Glutamatergic neuron (in vitro differentiated cells): ENCODE measurements around the gene SUMO3. TPM values are rescaled to one million over a fixed set of nuclear protein-coding genes. Genes with fewer than 3 reads are reported as not detected.
A peak's percentile ranks its signal among the peaks of the same experiment; 100 is the strongest.

ENCODE experiments used
- DNase-seq: peaks from one replicate; pipeline ENCODE4 v3.0.0; 2022
- H3K27ac Mint-ChIP-seq: one replicate; pipeline ENCODE4 v1.8.0; 2020; ENCODE audit warnings: mild to moderate bottlenecking, mixed read lengths, inconsistent platforms; ENCODE audit not compliant: unreplicated experiment
- H3K27me3 Mint-ChIP-seq: one replicate; pipeline ENCODE4 v1.8.0; 2020; ENCODE audit warnings: mild to moderate bottlenecking, moderate library complexity, mixed read lengths, inconsistent platforms; ENCODE audit not compliant: unreplicated experiment
- H3K36me3 Mint-ChIP-seq: one replicate; pipeline ENCODE4 v1.8.0; 2020; ENCODE audit warnings: mild to moderate bottlenecking, mixed read lengths, inconsistent platforms; ENCODE audit not compliant: unreplicated experiment
- H3K4me1 Mint-ChIP-seq: one replicate; pipeline ENCODE4 v1.8.0; 2020; ENCODE audit warnings: mild to moderate bottlenecking, low read depth, mixed read lengths, inconsistent platforms; ENCODE audit not compliant: unreplicated experiment
- H3K4me3 Mint-ChIP-seq: one replicate; pipeline ENCODE4 v1.8.0; 2020; ENCODE audit warnings: mild to moderate bottlenecking, mixed read lengths, inconsistent platforms; ENCODE audit not compliant: unreplicated experiment
- H3K9me3 Mint-ChIP-seq: one replicate; pipeline ENCODE4 v1.8.0; 2020; ENCODE audit warnings: mild to moderate bottlenecking, moderate library complexity, mixed read lengths, inconsistent platforms; ENCODE audit not compliant: unreplicated experiment
- CTCF ChIP-seq: fragments of 200-600 bp; sonication (generic); IDR thresholded peaks from one replicate; pipeline ENCODE4 v1.5.0; 2021; ENCODE audit not compliant: partially characterized antibody, unreplicated experiment
- total RNA-seq: library from RNA; stranded (reverse); fragmentation: NEBNext Ultra II Directional; extraction: Animal tissue kit (Norgen Biotek cat#: 25700); gene quantifications from one replicate; pipeline ENCODE4 v1.2.1, GENCODE V29; 2021; ENCODE audit not compliant: unreplicated experiment

SUMO3 gene
- total RNA-seq, 1 donor from 2014 or later, result 63.5 TPM

GRCh38 chr21:44838039-44838895 lies 20.4 kb upstream of the SUMO3 start:
- H3K27me3 Mint-ChIP-seq, result peaks cover 11% of the 10 kb centered on the region
- H3K36me3 Mint-ChIP-seq, result no peaks in the 10 kb centered on the region
- TF ChIP-seq CTCF, result no peak

GRCh38 chr21:44837537-44837936 lies 19.7 kb upstream of the SUMO3 start:
- Mint-ChIP-seq H3K27ac (no peak overlapping the region), H3K36me3 (no peaks in the 10 kb centered on the region), H3K4me1 (peaks cover 6% of the 10 kb centered on the region), H3K9me3 (peaks cover 5% of the 10 kb centered on the region), H3K27me3 (peaks cover 11% of the 10 kb centered on the region), H3K4me3 (no peak overlapping the region)
- no peak for TF ChIP-seq CTCF
- no peak for DNase-seq

More at GRCh38 chr21:44838039-44838895, 20.4 kb upstream of the SUMO3 start:
- Mint-ChIP-seq H3K4me1 (peaks cover 4% of the 10 kb centered on the region), H3K9me3 (peaks cover 5% of the 10 kb centered on the region), H3K27ac (no peak overlapping the region), H3K4me3 (no peak overlapping the region)
- no peak for DNase-seq

- DNase-seq, result peak; percentile 71
- TF ChIP-seq CTCF, result no peak
- H3K27me3 Mint-ChIP-seq, result peaks cover 11% of the 10 kb centered on the region
- H3K36me3 Mint-ChIP-seq, result no peaks in the 10 kb centered on the region
- H3K4me3 Mint-ChIP-seq, result no peak overlapping the region
- H3K4me1 Mint-ChIP-seq, result peaks cover 6% of the 10 kb centered on the region
- H3K27ac Mint-ChIP-seq, result peak overlapping the region; percentile 76
- H3K9me3 Mint-ChIP-seq, result peaks cover 3% of the 10 kb centered on the region
Observed at GRCh38 chr21:44836666-44837471, 19.0 kb upstream of the SUMO3 start.

- Mint-ChIP-seq H3K9me3 (peaks cover 3% of the 10 kb centered on the region), H3K27ac (peak overlapping the region; percentile 76), H3K27me3 (peaks cover 11% of the 10 kb centered on the region), H3K36me3 (peaks cover 1% of the 10 kb centered on the region), H3K4me1 (peaks cover 6% of the 10 kb centered on the region), H3K4me3 (no peak overlapping the region)
- no peak for DNase-seq
- no peak for TF ChIP-seq CTCF
Observed at GRCh38 chr21:44836349-44836665, 18.4 kb upstream of the SUMO3 start.

- TF ChIP-seq CTCF, result no peak
- H3K9me3 Mint-ChIP-seq, result peaks cover 3% of the 10 kb centered on the region
- DNase-seq, result no peak
- H3K27me3 Mint-ChIP-seq, result peaks cover 11% of the 10 kb centered on the region
- no peak overlapping the region for H3K27ac Mint-ChIP-seq
- H3K4me3 Mint-ChIP-seq, result no peak overlapping the region
- H3K4me1 Mint-ChIP-seq, result peaks cover 6% of the 10 kb centered on the region
- H3K36me3 Mint-ChIP-seq, result peaks cover 8% of the 10 kb centered on the region
Observed at GRCh38 chr21:44835647-44835973, 17.7 kb upstream of the SUMO3 start.
